ACC112 (cell line): ENCODE results near the gene PIEZO1.

Experiments used
- H2AFZ ChIP-seq: fragments of 200-600 bp; sonication (generic); one replicate; pipeline ENCODE4 v1.6.0; 2017; ENCODE audit warnings: antibody characterized with exemption, low read length; ENCODE audit not compliant: unreplicated experiment
- H3K27ac ChIP-seq: fragments of 200-600 bp; sonication (generic); 2 replicates; pipeline ENCODE4 v1.5.1; 2014; ENCODE audit warnings: low read depth, mild to moderate bottlenecking, antibody characterized with exemption, low read length, moderate library complexity
- H3K27me3 ChIP-seq: fragments of 200-600 bp; sonication (generic); 2 replicates; pipeline ENCODE4 v1.6.1; 2014; ENCODE audit warnings: mild to moderate bottlenecking, antibody characterized with exemption, low read length, moderate library complexity, mixed read lengths; ENCODE audit not compliant: insufficient read depth
- H3K36me3 ChIP-seq: fragments of 200-600 bp; sonication (generic); 2 replicates; pipeline ENCODE4 v1.6.1; 2016; ENCODE audit warnings: mild to moderate bottlenecking, antibody characterized with exemption, low read length, moderate library complexity, mixed read lengths; ENCODE audit not compliant: insufficient read depth
- H3K4me1 ChIP-seq: fragments of 200-600 bp; sonication (generic); one replicate; pipeline ENCODE4 v1.6.1; 2016; ENCODE audit warnings: low read length, mixed read lengths; ENCODE audit not compliant: insufficient read depth, unreplicated experiment, control insufficient read depth
- H3K4me3 ChIP-seq: fragments of 200-600 bp; sonication (generic); 2 replicates; pipeline ENCODE4 v1.5.1; 2014; ENCODE audit warnings: mild to moderate bottlenecking, low read depth, low read length
- H3K79me2 ChIP-seq: fragments of 200-600 bp; sonication (generic); one replicate; pipeline ENCODE4 v1.6.0; 2016; ENCODE audit warnings: low read length; ENCODE audit not compliant: control insufficient read depth, unreplicated experiment, insufficient read depth

PIEZO1 gene

DNA sequence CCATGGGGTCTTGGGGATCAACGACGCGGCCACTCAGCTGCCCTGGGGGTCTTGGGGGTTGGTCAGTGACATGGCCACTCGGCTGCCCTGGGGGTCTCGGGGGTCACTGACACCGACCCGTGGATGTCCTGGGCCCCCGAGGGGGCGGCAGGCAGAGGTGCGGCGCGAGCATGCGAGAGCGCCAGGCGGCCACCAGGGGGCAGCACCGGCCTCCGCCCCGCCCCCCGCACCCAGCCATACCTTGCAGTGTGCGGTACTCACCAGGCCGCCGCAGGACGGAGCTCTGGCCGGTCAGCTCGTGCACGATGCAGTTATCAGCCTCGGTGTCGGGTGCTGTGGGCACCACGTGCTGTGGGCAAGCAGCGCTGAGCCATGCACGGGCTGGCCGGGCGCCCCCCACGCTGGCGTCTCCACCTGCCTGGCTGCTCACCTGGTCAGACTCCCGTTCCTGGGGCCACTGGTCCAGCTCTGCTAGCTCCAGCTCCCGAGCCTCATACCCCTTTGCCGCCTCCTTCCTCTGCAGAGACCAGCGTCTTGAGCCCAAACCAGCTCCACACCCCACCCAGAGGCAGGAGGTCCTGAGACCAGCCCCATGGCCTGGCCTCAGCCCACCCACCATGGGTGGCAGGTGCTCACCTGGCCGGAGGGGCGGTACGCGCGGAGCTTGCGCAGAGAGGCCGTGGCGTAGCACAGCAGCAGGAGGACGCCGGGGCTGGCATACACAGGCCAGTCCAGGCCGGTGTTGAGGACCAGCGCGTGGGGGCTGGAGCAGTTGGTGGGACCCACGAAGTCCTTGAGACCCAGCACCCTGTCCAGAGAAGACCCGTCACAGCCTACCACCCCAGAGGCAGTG lies 47.5 kb downstream of the PIEZO1 start:
- Histone ChIP-seq H3K36me3 (no peaks in the 10 kb centered on the region), H3K27me3 (no peaks in the 10 kb centered on the region), H3K4me3 (no peak overlapping the region), H3K27ac (no peak overlapping the region), H3K4me1 (no peaks in the 10 kb centered on the region), H3K79me2 (peaks cover 7% of the 10 kb centered on the region), H2AFZ (no peak overlapping the region)

DNA sequence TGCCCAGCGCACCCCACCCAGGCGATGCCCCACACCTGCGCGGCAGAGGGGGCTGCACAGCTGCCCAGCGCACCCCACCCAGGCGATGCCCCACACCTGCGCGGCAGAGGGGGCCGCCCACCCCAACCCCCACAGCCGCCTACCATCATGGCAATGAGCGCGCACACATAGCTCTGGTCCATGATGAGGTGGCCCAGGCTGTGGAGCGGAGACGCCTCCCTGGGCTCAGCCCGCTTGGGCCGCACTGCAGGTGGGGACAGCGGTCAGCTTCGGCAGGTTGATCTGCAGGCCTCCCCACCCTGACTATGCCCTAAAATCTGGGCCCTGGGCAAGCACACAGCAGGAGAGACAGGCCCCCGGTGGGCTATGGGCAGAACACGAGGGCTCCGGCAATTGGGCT lies 48.5 kb downstream of the PIEZO1 start:
- Histone ChIP-seq H2AFZ (no peak overlapping the region), H3K36me3 (no peaks in the 10 kb centered on the region), H3K27ac (no peak overlapping the region)

DNA sequence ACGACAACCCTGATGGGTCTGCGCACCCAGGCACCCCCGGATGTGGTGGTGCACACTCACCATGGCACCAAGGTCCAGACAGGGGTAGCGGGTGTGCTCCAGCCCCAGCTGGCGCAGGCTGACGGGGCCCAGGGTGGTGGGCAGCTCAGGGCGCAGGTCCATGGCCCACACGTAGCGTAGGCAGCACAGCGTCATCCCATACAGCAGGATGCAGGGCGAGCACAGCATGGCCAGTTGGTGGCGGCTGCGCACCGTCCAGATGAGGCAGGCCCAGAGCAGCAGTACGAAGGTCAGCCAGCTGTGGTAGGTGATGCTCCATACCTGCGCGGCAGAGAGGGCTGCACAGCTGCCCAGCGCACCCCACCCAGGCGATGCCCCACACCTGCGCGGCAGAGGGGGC lies 48.9 kb downstream of the PIEZO1 start:
- no peak overlapping the region for H3K27ac ChIP-seq
- peaks cover 3% of the 10 kb centered on the region; the same call in 1 of the 2 replicates for H3K36me3 ChIP-seq
- no peaks in the 10 kb centered on the region for H3K27me3 ChIP-seq
- H3K79me2 ChIP-seq: peaks cover 7% of the 10 kb centered on the region
- no peaks in the 10 kb centered on the region for H3K4me1 ChIP-seq
- no peak overlapping the region for H2AFZ ChIP-seq
- H3K4me3 ChIP-seq: no peak overlapping the region

More for the DNA sequence above, 48.5 kb downstream of the PIEZO1 start:
- peaks cover 7% of the 10 kb centered on the region for H3K79me2 ChIP-seq
- H3K4me1 ChIP-seq: no peaks in the 10 kb centered on the region
- H3K27me3 ChIP-seq: no peaks in the 10 kb centered on the region
- H3K4me3 ChIP-seq: no peak overlapping the region

DNA sequence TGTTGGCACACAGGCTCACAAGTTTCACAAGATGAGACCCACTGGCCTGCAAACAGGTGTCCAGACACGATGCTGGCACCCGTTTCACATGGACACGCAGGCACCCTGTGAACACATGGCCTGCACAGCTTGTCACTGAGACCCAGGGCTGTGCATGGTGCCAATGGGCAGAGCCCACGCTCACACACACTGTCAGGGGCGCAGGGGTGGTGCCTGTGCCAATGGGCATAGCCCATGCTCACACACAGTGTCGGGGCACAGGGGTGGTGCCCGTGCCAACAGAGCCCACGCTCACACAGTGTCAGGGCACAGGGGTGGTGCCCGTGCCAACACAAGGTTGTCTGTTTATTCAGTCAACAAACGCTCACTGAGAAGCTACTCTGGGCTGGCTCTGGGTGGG lies 49.4 kb downstream of the PIEZO1 start:
- Histone ChIP-seq H3K36me3 (peaks cover 6% of the 10 kb centered on the region; the same call in 1 of the 2 replicates), H3K79me2 (peaks cover 7% of the 10 kb centered on the region), H3K27me3 (no peaks in the 10 kb centered on the region), H3K4me3 (no peak overlapping the region), H3K27ac (no peak overlapping the region), H3K4me1 (no peaks in the 10 kb centered on the region), H2AFZ (no peak overlapping the region)

DNA sequence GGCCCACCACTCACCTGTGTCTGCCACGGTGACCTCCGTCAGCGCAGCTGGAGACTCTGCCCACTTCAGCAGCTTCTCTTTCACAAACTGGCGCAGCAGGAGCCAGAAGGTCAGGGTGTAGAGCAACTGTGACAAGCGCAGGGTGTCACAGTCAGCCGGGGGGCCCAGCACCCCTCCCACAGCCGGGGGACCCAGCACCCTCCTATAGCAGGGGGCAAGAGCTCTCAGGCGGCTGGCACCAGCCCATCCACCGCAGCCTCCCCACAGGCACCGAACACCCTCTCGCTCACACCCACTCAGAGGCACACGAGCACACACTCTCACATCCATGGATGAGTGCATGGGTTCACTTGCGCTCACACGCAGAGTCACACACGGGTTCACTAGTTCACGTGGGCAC lies 49.9 kb downstream of the PIEZO1 start:
- H3K79me2 ChIP-seq: peaks cover 7% of the 10 kb centered on the region
- no peak overlapping the region for H3K27ac ChIP-seq
- no peaks in the 10 kb centered on the region for H3K4me1 ChIP-seq
- H3K36me3 ChIP-seq: peaks cover 6% of the 10 kb centered on the region; the same call in 1 of the 2 replicates
- H3K27me3 ChIP-seq: no peaks in the 10 kb centered on the region
- H3K4me3 ChIP-seq: no peak overlapping the region
- no peak overlapping the region for H2AFZ ChIP-seq

DNA sequence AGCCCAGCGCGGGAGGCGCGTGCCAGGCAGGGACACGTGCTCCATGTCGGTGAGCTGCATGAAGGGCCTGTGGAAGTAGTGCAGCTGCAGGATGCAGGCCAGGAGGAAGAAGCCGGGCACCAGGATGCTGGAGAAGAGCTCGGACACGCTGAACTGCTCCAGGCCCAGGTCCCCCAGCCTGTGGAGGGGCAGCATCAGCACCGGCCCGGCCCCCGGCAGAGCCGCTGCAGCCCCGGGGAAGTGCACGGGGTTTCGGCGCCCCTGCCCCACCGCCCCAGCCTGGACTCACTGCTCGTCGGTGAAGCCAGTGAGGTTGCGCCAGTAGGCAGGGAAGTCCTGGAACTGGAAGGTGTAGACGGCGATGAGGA lies 50.7 kb downstream of the PIEZO1 start:
- Histone ChIP-seq H3K27me3 (no peaks in the 10 kb centered on the region), H3K4me1 (no peaks in the 10 kb centered on the region), H3K27ac (no peak overlapping the region), H2AFZ (no peak overlapping the region), H3K4me3 (no peak overlapping the region), H3K79me2 (peaks cover 7% of the 10 kb centered on the region), H3K36me3 (peaks cover 9% of the 10 kb centered on the region; the same call in 1 of the 2 replicates)

DNA sequence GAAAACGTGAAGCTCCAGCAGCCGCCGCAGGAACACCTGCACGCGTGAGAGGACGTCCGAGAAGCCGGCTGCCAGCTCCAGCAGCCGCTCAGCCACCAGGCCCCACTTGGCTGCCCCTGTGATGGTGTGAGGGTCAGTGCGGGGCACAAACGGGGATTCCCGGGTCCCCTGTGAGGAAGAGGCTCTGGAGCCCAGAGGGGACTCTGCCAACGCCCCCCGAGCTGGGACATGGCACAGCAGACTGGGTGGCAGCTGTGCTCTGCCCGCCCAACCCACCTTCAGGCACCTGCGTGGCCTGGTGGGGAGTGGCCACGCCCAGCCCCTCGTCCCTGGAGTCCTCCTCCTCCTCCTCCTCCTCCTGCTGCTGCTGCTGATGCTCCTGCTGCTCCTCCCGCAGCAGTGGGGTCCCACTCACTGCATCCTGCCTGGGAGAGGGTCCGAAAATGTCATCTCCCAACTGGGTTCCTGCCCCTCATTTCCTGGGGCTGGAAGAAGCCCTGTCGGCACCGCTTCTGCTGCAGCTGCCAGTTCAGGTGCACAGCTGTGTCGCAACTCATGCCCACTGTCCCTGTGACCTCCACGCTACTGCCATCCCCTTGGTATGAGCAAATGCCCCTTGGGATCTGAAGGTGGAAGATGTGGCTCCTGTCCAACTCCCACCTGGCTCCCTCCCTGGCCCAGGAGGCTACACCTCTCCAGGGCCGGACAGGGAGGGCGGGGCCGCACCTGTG lies 51.2 kb downstream of the PIEZO1 start:
- peaks cover 7% of the 10 kb centered on the region for H3K79me2 ChIP-seq
- H3K36me3 ChIP-seq: peaks cover 9% of the 10 kb centered on the region; the same call in 1 of the 2 replicates
- H3K27ac ChIP-seq: no peak overlapping the region
- no peak overlapping the region for H3K4me3 ChIP-seq
- no peak overlapping the region for H2AFZ ChIP-seq
- H3K27me3 ChIP-seq: no peaks in the 10 kb centered on the region
- H3K4me1 ChIP-seq: no peaks in the 10 kb centered on the region

DNA sequence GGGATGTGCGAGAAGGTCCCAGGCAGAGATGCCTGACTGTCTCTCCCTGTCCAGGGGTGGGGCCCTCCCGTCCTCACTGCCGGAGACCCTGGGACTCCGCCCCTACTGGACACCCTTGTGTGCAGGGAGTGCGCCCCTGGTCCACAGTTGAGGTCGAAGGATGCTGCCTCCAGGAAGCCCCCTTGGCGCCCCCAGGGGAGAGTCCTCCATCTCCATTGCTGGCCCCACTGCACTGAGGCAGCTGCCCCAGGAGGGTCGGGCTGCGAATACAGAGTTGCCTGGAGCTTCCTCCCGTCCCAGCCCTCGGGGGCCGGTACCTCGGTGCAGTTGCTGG lies 52.1 kb downstream of the PIEZO1 start:
- H3K36me3 ChIP-seq: peaks cover 10% of the 10 kb centered on the region; the same call in 1 of the 2 replicates

DNA sequence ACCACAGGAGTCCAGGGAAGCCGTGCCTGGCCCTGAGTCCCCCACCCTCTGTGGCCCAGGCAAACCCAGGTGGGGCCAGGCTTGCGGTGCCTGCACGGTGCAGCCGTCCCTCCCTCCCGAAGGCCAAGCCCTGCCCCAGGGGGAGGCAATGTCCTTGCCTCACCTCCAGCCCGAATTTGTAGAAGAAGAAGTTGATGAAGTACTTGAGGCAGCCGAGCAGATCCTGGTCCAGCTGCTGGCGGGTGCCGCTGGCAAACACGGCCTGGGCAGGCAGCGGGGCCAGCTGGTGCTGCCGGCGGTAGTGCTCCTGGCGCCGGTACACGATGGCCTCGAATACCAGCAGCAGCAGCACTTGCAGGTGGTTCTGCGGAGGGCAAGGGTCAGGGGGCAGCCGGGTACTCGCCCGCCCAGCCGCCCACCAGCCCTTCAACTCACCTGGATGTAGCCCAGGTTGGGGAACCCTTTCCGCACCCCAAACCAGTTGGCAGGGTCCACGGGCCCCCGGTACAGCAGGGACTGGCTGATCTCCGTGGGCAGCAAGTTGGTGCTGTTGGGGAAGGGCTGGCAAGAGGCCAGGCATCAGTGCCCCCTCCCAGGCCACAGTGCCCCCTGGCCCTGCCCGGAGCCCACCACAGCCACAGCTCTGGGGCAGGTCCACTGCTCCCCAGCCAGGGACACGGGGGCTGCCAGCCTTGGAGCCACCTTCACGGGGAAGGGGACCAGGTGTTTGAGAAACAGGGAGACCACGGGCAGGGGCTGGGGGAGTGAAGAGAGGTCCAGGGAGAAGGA lies 52.7 kb downstream of the PIEZO1 start:
- peaks cover 7% of the 10 kb centered on the region for H3K79me2 ChIP-seq
- H3K4me1 ChIP-seq: no peaks in the 10 kb centered on the region
- H3K4me3 ChIP-seq: no peak overlapping the region
- H3K27ac ChIP-seq: no peak overlapping the region
- peaks cover 14% of the 10 kb centered on the region; the same call in 1 of the 2 replicates for H3K36me3 ChIP-seq
- no peak overlapping the region for H2AFZ ChIP-seq
- no peaks in the 10 kb centered on the region for H3K27me3 ChIP-seq

More for the DNA sequence above, 52.1 kb downstream of the PIEZO1 start:
- H2AFZ ChIP-seq: no peak overlapping the region
- H3K27me3 ChIP-seq: no peaks in the 10 kb centered on the region
- peaks cover 7% of the 10 kb centered on the region for H3K79me2 ChIP-seq
- H3K4me3 ChIP-seq: no peak overlapping the region
- no peak overlapping the region for H3K27ac ChIP-seq
- no peaks in the 10 kb centered on the region for H3K4me1 ChIP-seq

DNA sequence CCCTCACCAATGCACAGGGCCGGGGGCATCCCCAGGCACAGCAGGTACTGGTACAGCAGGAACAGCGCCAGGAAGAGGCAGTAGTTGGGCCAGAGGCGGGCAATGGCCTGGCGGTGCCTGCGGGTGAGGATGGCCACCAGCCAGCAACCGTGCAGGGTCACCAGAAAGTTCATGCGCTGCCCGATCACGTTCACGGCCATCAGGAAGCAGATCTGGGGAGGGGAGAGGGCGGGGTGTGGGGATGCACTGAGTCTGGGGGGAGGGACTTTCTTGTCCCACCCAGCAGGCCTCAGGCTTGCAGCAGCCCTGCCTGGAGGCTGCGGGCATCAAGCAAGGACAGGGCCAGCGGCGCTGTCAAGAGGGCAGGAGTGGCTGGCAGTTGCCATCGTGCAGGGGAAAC lies 53.3 kb downstream of the PIEZO1 start:
- Histone ChIP-seq H2AFZ (no peak overlapping the region), H3K4me3 (no peak overlapping the region), H3K36me3 (peaks cover 14% of the 10 kb centered on the region; the same call in 1 of the 2 replicates), H3K79me2 (peaks cover under 1% of the 10 kb centered on the region), H3K4me1 (no peaks in the 10 kb centered on the region), H3K27me3 (no peaks in the 10 kb centered on the region), H3K27ac (no peak overlapping the region)
